HL-60/S4 treated with phorbol 12-myristate 13-acetate at 8.2 ng/mL for 4 days and 3 days (cell line): ENCODE measurements around the gene MASTL.

Source experiments
- in situ Hi-C: fragments of 300-500 bp; cut with MboI; formaldehyde crosslinking; loops from 2 replicates; pipeline ENCODE4 v1.15.0; 2022; ENCODE audit warnings: low sequenced_read_pairs

The MASTL gene

GRCh38 chr10:27225011-27225590, 69.9 kb downstream of the MASTL start:
- in situ Hi-C loops: loop anchor here (25.0 kb wide), 1 partner anchor 137 kb away; no protein-coding TSS in a partner anchor

DNA sequence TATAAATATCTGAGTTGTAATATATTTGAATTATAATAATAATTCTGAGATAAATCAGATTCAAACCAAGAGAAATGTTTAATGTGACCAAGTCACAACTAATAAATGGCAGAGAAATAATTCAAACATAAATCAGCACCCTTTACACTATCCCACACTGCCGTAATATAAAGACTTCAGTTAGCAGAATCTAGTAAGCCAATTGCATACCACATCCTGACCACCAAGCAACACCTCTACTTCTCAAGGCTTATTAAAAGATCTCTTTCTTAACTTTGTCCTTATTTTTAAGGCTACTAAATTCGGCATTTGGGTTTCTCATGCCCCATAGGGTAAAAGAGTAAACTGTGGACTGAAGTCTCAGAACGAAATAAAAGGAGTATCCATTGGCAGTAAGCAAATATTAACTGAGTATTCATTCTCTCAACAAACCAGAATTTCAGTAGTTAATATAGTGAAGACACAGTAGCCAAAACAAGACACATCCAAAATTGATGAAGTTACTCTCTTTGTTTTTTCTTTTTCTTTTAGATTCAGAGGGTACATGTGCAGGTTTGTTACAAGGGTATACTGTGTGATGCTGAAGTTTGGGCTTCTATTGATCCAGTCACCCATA, 70.6 kb downstream of the MASTL start:
- in situ Hi-C loops: loop anchor here (25.0 kb wide), 1 partner anchor 137 kb away; no protein-coding TSS in a partner anchor

- in situ Hi-C loops: loop anchor here (25.0 kb wide), 1 partner anchor 132 kb away; no protein-coding TSS in a partner anchor
Measured at GRCh38 chr10:27230022-27230421, 74.9 kb downstream of the MASTL start.

DNA sequence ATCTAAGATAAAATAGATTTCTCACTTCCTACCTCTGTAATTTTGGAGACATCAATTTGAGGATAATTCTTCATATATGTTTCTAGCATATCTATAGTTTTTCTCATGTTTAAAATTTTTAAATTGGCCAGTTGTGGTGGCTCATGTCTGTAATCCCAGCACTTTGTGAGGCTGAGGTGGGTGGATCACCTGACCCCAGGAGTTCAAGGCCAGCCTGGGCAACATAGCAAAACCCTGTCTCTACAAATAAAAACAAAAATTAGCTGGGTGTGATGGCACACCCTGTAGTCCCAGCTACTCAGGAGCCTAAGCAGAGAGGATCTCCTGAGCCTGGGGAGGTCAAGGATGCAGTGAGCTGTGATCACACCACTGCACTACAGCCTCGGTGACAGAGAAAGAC, 80.6 kb downstream of the MASTL start:
- in situ Hi-C loops: loop anchor here (25.0 kb wide), 1 partner anchor 127 kb away; no protein-coding TSS in a partner anchor
